Esophagus squamous epithelium (tissue), 5 donors: Measurements from ENCODE around the gene MARCHF2. TPM values are rescaled to one million over a fixed set of nuclear protein-coding genes. Genes with fewer than 3 reads are reported as not detected.

Experiments
- DNase-seq: peaks from one replicate; lab custom pipeline; 2025; lab: John Stamatoyannopoulos, UW
- H3K27ac ChIP-seq, 4 donors: fragments of 200-600 bp; sonication (generic); one replicate each; pipeline ENCODE4 v1.5.1; 2016 to 2019; ENCODE audit warnings: mild to moderate bottlenecking in 1 of 4
- H3K27me3 ChIP-seq, 4 donors: fragments of 200-600 bp; sonication (generic); 1 replicate in 3 of 4; 2 replicates in 1 of 4; pipeline versions ENCODE4 v1.5.1 to v1.6.0; 2017 to 2021; ENCODE audit warnings: antibody characterized with exemption in 1 of 4
- H3K36me3 ChIP-seq, 3 donors: fragments of 200-600 bp; sonication (generic); one replicate each; pipeline ENCODE4 v1.5.1; 2016 to 2019
- H3K4me1 ChIP-seq, 3 donors: fragments of 200-600 bp; sonication (generic); one replicate each; pipeline ENCODE4 v1.5.1; 2017 to 2019
- H3K4me3 ChIP-seq, 4 donors: fragments of 200-600 bp; sonication (generic); 1 replicate in 3 of 4; 2 replicates in 1 of 4; pipeline ENCODE4 v1.5.1; 2016 to 2019; ENCODE audit warnings: mild to moderate bottlenecking in 2 of 4, moderate library complexity in 1 of 4
- H3K9me3 ChIP-seq, 3 donors: fragments of 200-600 bp; sonication (generic); one replicate each; pipeline ENCODE4 v1.5.1; 2016 to 2019
- CTCF ChIP-seq, 6 experiments: fragments of 450-650 bp in 4 of 6; fragments of 200-600 bp in 2 of 6; sonication (generic) in 2 of 6; IDR thresholded peaks; one replicate each; pipeline ENCODE4 v1.5.1; 2016 to 2019; ENCODE audit warnings: antibody characterized with exemption in 6 of 6, mild to moderate bottlenecking in 4 of 6, moderate library complexity in 4 of 6
- POLR2A ChIP-seq, 4 donors: fragments of 450-650 bp; IDR thresholded peaks; one replicate each; pipeline ENCODE4 v1.6.1; 2017; ENCODE audit warnings: antibody characterized with exemption in 4 of 4, mild to moderate bottlenecking in 4 of 4, moderate library complexity in 3 of 4
- WGBS, 2 donors: methylation state at CpG; one replicate each; pipeline ENCODE4 v1.1.5; 2018; 5-methylcytosine and 5-hydroxymethylcytosine counted together
- intact Hi-C: fragments of 100-400 bp; cut with DNase I; formaldehyde crosslinking; loops from one replicate; pipeline ENCODE4 v1.15.0; 2022
- total RNA-seq, 4 donors: library from RNA; depleted of rRNA; stranded (reverse); fragments of >200 nt; gene quantifications; one replicate each; pipeline ENCODE4 v1.1.0, GENCODE V29; 2016
- donor health status: DM: yes; HTN: yes; CAD: no.

MARCHF2 gene
- total RNA-seq, 4 donors from 2014 or later: 34.5 to 78.9 (median 61.7) TPM

GRCh38 chr19:8391198-8392016 lies 21.7 kb upstream of the MARCHF2 start:
- no peak for DNase-seq
- H3K36me3 ChIP-seq: no peaks in the 10 kb centered on the region
- no peak for TF ChIP-seq POLR2A (IDR thresholded peaks at IDR 0.05)
- no peak for TF ChIP-seq CTCF (IDR thresholded peaks at IDR 0.05)
- H3K9me3 ChIP-seq: no peaks in the 10 kb centered on the region
- peaks cover 31 to 79% (median 47%) of the 10 kb centered on the region in 3 donors for H3K4me1 ChIP-seq
- peak overlapping the region in 2 of 4 donors; percentile 96 to 100 for H3K4me3 ChIP-seq
- H3K27me3 ChIP-seq: no peaks in the 10 kb centered on the region
- WGBS, 2 donors: 0 to 52% methylated on average over 1 to 3 of the region's 23 CpGs
- intact Hi-C loops: no loop called here
- peak overlapping the region; percentile 99 to 100 (median 100) for H3K27ac ChIP-seq

- Histone ChIP-seq H3K27me3 (no peaks in the 10 kb centered on the region), H3K4me3 (peak overlapping the region in 1 of 4 donors; percentile 100), H3K36me3 (no peaks in the 10 kb centered on the region), H3K9me3 (no peaks in the 10 kb centered on the region), H3K27ac (peak overlapping the region; percentile 99 to 100 (median 100)), H3K4me1 (peaks cover 37 to 79% (median 50%) of the 10 kb centered on the region in 3 donors)
- TF ChIP-seq CTCF (IDR thresholded peaks at IDR 0.05): no peak
- no peak for TF ChIP-seq POLR2A (IDR thresholded peaks at IDR 0.05)
- WGBS, 2 donors: 35% methylated on average over 4 to 8 of the region's 11 CpGs
- intact Hi-C loops: no loop called here
- DNase-seq: no peak
These were observed 21.0 kb upstream of the MARCHF2 start for GRCh38 chr19:8392017-8392591.

GRCh38 chr19:8393192-8393870 lies 19.8 kb upstream of the MARCHF2 start:
- DNase-seq: no peak
- Histone ChIP-seq H3K9me3 (no peaks in the 10 kb centered on the region), H3K36me3 (peaks cover 0 to 6% (median 0%) of the 10 kb centered on the region in 3 donors), H3K4me1 (peaks cover 38 to 89% (median 58%) of the 10 kb centered on the region in 3 donors), H3K27me3 (no peaks in the 10 kb centered on the region), H3K27ac (peak overlapping the region; percentile 26 to 100 (median 86)), H3K4me3 (no peak overlapping the region)
- no peak for TF ChIP-seq CTCF (IDR thresholded peaks at IDR 0.05)
- no peak for TF ChIP-seq POLR2A (IDR thresholded peaks at IDR 0.05)
- WGBS, 2 donors: 76 to 84% methylated on average over 2 to 4 of the region's 8 CpGs
- intact Hi-C loops: no loop called here

GRCh38 chr19:8393871-8394250 lies 19.2 kb upstream of the MARCHF2 start:
- WGBS, 2 donors: 96 to 100% methylated on average over 2 to 3 of the region's 8 CpGs
- Histone ChIP-seq H3K27ac (peak overlapping the region; percentile 26 to 100 (median 86)), H3K36me3 (peaks cover 0 to 11% (median 0%) of the 10 kb centered on the region in 3 donors), H3K27me3 (no peaks in the 10 kb centered on the region), H3K9me3 (no peaks in the 10 kb centered on the region), H3K4me3 (no peak overlapping the region), H3K4me1 (peaks cover 38 to 91% (median 58%) of the 10 kb centered on the region in 3 donors)
- no peak for TF ChIP-seq POLR2A (IDR thresholded peaks at IDR 0.05)
- TF ChIP-seq CTCF (IDR thresholded peaks at IDR 0.05): no peak
- intact Hi-C loops: no loop called here
- DNase-seq: no peak
